Stimulated activated CD8-positive, alpha-beta memory T cell treated with anti-CD3 and anti-CD28 coated beads, Interleukin-2, amount 100 ng/mL, for 1 hour (primary cell): ENCODE measurements around the gene LST1.
A peak's percentile ranks its signal among the peaks of the same experiment; 100 is the strongest.

Experiments
- DNase-seq, 2 donors: peaks; one replicate each; pipeline ENCODE4 v3.0.0-alpha.2; 2020; ENCODE audit warnings: low read depth in 2 of 2

LST1 gene

GRCh38 chr6:31586008-31586407 is at the start of gene LST1:
Gene LST1 (plus strand): TSS chr6:31586277. CDS start chr6:31587300, 1,023 bp downstream.
- no peak for DNase-seq

GRCh38 chr6:31538805-31539400 is 47.2 kb upstream of the LST1 start:
- DNase-seq, result no peak

- DNase-seq, result no peak
Observed at GRCh38 chr6:31540640-31541039, 45.4 kb upstream of the LST1 start.

GRCh38 chr6:31541059-31541657 is 44.9 kb upstream of the LST1 start:
- peak; percentile 20 to 49 for DNase-seq

GRCh38 chr6:31541658-31542521 is 44.2 kb upstream of the LST1 start, which contains the start of gene DDX39B:
Gene DDX39B (minus strand): TSS chr6:31542003. CDS start chr6:31540532, 1,471 bp downstream.
- DNase-seq, result peak; percentile 84 to 91

GRCh38 chr6:31543639-31544038 is 42.4 kb upstream of the LST1 start:
- no peak for DNase-seq

GRCh38 chr6:31544676-31545075 is 41.4 kb upstream of the LST1 start:
- no peak for DNase-seq

- no peak for DNase-seq
Observed at GRCh38 chr6:31545291-31545690, 40.8 kb upstream of the LST1 start.

GRCh38 chr6:31546339-31546957 is 39.6 kb upstream of the LST1 start, which contains the start of gene ATP6V1G2:
Gene ATP6V1G2 (minus strand): TSS chr6:31546608. CDS start chr6:31546559, 49 bp downstream.
- DNase-seq, result peak; percentile 64 to 67

GRCh38 chr6:31546958-31547726 is 38.9 kb upstream of the LST1 start, which contains the start of gene NFKBIL1:
Gene NFKBIL1 (plus strand): TSS chr6:31547608. CDS start chr6:31547695, 87 bp downstream.
- peak; percentile 73 to 81 for DNase-seq

GRCh38 chr6:31547727-31548543 is 38.1 kb upstream of the LST1 start:
- no peak for DNase-seq

- DNase-seq, result no peak
Observed at GRCh38 chr6:31548544-31548873, 37.6 kb upstream of the LST1 start.

GRCh38 chr6:31551371-31551770 is 34.7 kb upstream of the LST1 start:
- DNase-seq, result peak in 1 of 2 donors; percentile 45

GRCh38 chr6:31556307-31556706 is 29.8 kb upstream of the LST1 start:
- no peak for DNase-seq

GRCh38 chr6:31557443-31558317 is 28.4 kb upstream of the LST1 start:
- no peak for DNase-seq

- DNase-seq, result no peak
Observed at GRCh38 chr6:31558318-31558625, 27.8 kb upstream of the LST1 start.

GRCh38 chr6:31558631-31559500 is 27.2 kb upstream of the LST1 start:
- DNase-seq, result peak in 1 of 2 donors; percentile 49

GRCh38 chr6:31559606-31559957 is 26.5 kb upstream of the LST1 start:
- no peak for DNase-seq
